Activated CD8-positive, alpha-beta T cell treated with anti-CD3 and anti-CD28 coated beads for 36 hours (primary cell): ENCODE data around the gene SCARF1. TPM values are rescaled to one million over a fixed set of nuclear protein-coding genes. Genes with fewer than 3 reads are reported as not detected.

Source experiments
- ATAC-seq: fragments of 200-7000 bp; cut with Tn5 transposase; one replicate; pipeline ENCODE4 v1.10.0; 2021; ENCODE audit warnings: mild to moderate bottlenecking, moderate library complexity
- CTCF ChIA-PET: fragments of 350-600 bp; sonication (Branson Sonifier 250); formaldehyde crosslinking; loops from one replicate; lab custom pipeline; 2021; ENCODE audit warnings: antibody characterized with exemption; lab: Charles Lee
- POLR2A ChIA-PET: fragments of 350-600 bp; sonication (Branson Sonifier 250); formaldehyde crosslinking; loops from one replicate; lab custom pipeline; 2021; ENCODE audit warnings: antibody characterized with exemption; lab: Charles Lee
- DNase-seq: peaks from one replicate; pipeline ENCODE4 v3.0.0-alpha.2; 2020
- H3K27ac Mint-ChIP-seq: one replicate; pipeline ENCODE4 v1.8.0; 2021; ENCODE audit warnings: mild to moderate bottlenecking, mixed read lengths
- H3K27me3 Mint-ChIP-seq: one replicate; pipeline ENCODE4 v1.8.0; 2021; ENCODE audit warnings: mixed read lengths
- H3K36me3 Mint-ChIP-seq: one replicate; pipeline ENCODE4 v1.8.0; 2021; ENCODE audit warnings: low read depth, mixed read lengths
- H3K4me1 Mint-ChIP-seq: one replicate; pipeline ENCODE4 v1.8.0; 2021; ENCODE audit warnings: low read depth, mixed read lengths
- H3K4me3 Mint-ChIP-seq: one replicate; pipeline ENCODE4 v1.8.0; 2021; ENCODE audit warnings: mild to moderate bottlenecking, moderate library complexity, mixed read lengths
- H3K9me3 Mint-ChIP-seq: one replicate; pipeline ENCODE4 v1.8.0; 2021; ENCODE audit warnings: mixed read lengths
- intact Hi-C: fragments of 100-400 bp; cut with micrococcal nuclease; formaldehyde crosslinking; loops from one replicate; pipeline ENCODE4 v1.10.0; 2022
- total RNA-seq, 2 experiments: library from RNA; stranded (reverse); gene quantifications; one replicate each; pipeline ENCODE4 v1.2.3, GENCODE V29; 2021
- TF ChIP-seq, protein P1 (sequence below): fragments of 200-600 bp; IDR thresholded peaks from one replicate; pipeline ENCODE4 v1.8.0; 2022; ENCODE audit warnings: antibody characterized with exemption, mild to moderate bottlenecking

The SCARF1 gene
- total RNA-seq, 2 experiments from 2014 or later = 3.2 to 4.1 TPM

DNA sequence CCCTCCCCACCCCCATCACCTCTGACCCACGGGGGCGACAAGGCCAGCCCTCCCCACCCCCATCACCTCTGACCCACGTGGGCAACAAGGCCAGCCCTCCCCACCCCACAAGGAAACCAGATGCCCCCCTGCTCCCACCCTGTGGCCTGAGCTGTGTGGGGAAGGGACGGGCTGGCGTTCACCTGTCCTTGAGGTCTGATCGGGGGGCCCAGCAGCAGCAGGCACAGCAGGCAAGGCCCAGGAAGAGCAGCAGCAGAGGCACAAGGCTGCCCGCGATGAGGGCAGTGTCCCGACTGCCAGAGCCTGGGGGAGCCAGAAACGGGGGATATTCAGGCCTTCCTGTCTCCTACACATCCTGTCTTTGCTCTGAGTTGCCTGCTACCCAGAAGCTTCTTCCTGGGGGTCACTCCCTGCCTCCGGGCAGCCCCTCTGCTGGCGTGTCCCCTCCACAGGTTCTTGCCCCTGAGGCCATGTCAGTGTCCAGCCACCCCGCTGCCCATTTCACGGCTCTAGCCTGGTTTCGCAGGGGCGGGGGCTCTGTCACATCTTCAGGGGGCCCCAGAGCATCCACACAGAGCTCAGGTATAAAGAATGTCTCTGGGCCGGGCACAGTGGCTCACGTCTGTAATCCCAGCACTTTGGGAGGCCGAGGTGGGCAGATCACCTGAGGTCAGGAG lies 6.8 kb downstream of the SCARF1 start:
- no peak for ATAC-seq
- H3K4me1 Mint-ChIP-seq = no peaks in the 10 kb centered on the region
- intact Hi-C loops = no loop called here

DNA sequence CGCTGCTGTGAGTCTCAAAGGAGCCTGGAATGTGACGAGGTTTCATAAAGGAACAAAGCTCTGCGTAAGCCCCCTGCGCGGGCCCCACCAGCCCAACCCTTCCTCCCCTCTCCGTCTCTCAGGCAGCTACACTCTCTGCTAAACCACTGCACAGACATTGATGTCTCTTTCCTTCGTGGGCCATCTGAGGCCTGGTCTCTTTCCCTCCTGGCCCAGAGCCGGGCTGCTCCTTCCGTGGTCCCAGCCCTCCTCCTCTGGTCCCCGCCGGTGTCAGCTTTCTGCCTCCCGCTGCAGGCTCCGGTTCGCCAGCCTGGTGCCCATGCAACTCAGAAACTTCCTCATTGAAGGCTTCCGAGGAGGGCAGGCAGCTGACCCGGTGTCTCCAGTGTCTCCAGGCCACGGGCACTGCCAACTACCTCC lies 7.4 kb downstream of the SCARF1 start:
- no peak overlapping the region for H3K4me3 Mint-ChIP-seq
- ChIA-PET CTCF (interaction anchor here (4.6 to 15.2 kb wide), 2 partner anchors 8 to 63 kb away, joined by 32 to 243 read pairs; partner anchors contain the start of gene SLC43A2), POLR2A (no interaction called here)
- no peaks in the 10 kb centered on the region for H3K4me1 Mint-ChIP-seq
- ATAC-seq (no peak), DNase-seq (no peak)
- no peaks in the 10 kb centered on the region for H3K9me3 Mint-ChIP-seq
- intact Hi-C loops = no loop called here
- TF ChIP-seq, protein P1, sequence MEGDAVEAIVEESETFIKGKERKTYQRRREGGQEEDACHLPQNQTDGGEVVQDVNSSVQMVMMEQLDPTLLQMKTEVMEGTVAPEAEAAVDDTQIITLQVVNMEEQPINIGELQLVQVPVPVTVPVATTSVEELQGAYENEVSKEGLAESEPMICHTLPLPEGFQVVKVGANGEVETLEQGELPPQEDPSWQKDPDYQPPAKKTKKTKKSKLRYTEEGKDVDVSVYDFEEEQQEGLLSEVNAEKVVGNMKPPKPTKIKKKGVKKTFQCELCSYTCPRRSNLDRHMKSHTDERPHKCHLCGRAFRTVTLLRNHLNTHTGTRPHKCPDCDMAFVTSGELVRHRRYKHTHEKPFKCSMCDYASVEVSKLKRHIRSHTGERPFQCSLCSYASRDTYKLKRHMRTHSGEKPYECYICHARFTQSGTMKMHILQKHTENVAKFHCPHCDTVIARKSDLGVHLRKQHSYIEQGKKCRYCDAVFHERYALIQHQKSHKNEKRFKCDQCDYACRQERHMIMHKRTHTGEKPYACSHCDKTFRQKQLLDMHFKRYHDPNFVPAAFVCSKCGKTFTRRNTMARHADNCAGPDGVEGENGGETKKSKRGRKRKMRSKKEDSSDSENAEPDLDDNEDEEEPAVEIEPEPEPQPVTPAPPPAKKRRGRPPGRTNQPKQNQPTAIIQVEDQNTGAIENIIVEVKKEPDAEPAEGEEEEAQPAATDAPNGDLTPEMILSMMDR = no peak
- no peaks in the 10 kb centered on the region for H3K27me3 Mint-ChIP-seq
- no peak overlapping the region for H3K27ac Mint-ChIP-seq
- no peaks in the 10 kb centered on the region for H3K36me3 Mint-ChIP-seq

More for the DNA sequence above, 6.8 kb downstream of the SCARF1 start:
- H3K36me3 Mint-ChIP-seq = no peaks in the 10 kb centered on the region
- TF ChIP-seq, protein P1 = no peak
- DNase-seq = no peak
- ChIA-PET CTCF (interaction anchor here (4.6 to 15.2 kb wide), 2 partner anchors 9 to 64 kb away, joined by 32 to 243 read pairs; partner anchors contain the start of gene SLC43A2), POLR2A (no interaction called here)
- H3K4me3 Mint-ChIP-seq = no peak overlapping the region
- H3K9me3 Mint-ChIP-seq = no peaks in the 10 kb centered on the region
- no peak overlapping the region for H3K27ac Mint-ChIP-seq
- no peaks in the 10 kb centered on the region for H3K27me3 Mint-ChIP-seq

DNA sequence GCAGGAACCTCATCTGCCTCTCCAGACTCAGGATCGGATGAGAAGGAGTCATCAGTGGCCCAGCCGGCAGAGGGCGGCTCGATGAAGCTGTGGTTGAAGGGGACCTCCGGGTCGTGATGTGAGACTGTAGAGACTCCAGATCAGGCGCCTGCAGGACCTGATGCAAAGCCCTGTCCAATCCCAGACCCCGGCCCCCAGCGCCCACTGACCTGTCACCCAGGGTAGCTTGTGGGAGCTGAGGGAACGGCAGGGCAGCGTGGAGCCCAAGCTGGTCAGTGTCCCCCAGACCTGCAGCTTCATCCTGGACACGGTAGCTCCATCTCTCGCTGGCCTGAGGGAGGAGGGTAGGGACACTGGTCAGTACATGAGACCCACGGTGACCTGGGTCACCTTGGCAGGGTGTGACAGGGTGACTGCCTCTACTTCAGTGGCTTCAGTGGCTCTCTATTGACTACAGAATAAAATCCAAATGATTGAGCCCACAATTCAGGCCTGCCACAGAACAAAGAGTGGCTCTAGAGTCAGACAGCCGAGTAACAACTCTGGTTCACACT lies 8.7 kb downstream of the SCARF1 start:
- Mint-ChIP-seq H3K4me3 (no peak overlapping the region), H3K36me3 (no peaks in the 10 kb centered on the region), H3K27ac (no peak overlapping the region), H3K9me3 (no peaks in the 10 kb centered on the region), H3K27me3 (no peaks in the 10 kb centered on the region), H3K4me1 (no peaks in the 10 kb centered on the region)
- ATAC-seq (no peak), DNase-seq (no peak)
- POLR2A ChIA-PET = no interaction called here
- CTCF ChIA-PET = interaction anchor here (0.7 to 15.2 kb wide), 3 partner anchors 12 to 274 kb away, joined by 3 to 243 read pairs (median 8); partner anchors contain the start of gene RILP
- intact Hi-C loops = no loop called here
- TF ChIP-seq, protein P1 = no peak

DNA sequence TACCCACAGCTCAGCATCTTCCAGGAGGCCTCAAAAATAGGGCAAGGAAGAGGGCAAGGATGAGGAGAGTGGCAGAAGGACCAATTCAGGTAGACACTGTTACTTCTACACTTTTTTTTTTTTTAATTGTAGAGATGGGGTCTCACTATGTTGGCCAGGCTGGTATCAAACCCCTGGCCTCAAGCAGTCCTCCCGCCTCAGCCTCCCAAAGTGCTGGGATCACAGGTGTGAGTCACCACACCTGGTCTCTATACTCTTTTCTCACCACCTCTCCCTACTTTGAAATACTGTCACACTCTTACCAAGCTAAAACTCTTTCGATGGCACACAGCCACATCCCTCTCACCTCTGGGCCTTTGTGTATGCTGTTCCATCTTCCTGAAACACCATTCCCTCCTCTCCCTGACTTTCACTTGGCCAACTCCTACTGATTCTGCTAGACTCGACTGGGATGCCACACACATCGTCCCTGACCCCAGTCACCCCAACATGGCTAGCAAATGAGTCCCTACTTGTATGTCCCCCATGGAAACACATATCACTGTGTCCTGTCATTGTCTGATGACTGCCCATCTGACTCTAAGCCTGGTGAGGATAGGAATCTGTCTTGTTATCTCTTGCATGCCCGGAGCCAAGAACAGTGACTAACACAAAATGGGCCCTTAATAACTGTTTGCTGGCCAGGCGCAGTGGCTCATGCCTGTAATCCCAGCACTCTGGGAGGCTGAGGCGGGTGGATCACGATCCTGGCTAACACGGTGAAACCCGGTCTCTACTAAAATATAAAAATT lies 9.7 kb downstream of the SCARF1 start:
- ATAC-seq = no peak
- TF ChIP-seq, protein P1 = no peak
- DNase-seq = no peak
- H3K27me3 Mint-ChIP-seq = no peaks in the 10 kb centered on the region
- intact Hi-C loops = no loop called here
- no peak overlapping the region for H3K4me3 Mint-ChIP-seq
- H3K27ac Mint-ChIP-seq = no peak overlapping the region
- H3K9me3 Mint-ChIP-seq = no peaks in the 10 kb centered on the region
- ChIA-PET POLR2A (no interaction called here), CTCF (interaction anchor here (0.6 to 15.2 kb wide), 2 partner anchors 61 to 106 kb away, joined by 3 to 243 read pairs; no protein-coding TSS in a partner anchor)
- no peaks in the 10 kb centered on the region for H3K36me3 Mint-ChIP-seq
- no peaks in the 10 kb centered on the region for H3K4me1 Mint-ChIP-seq
